Neural cell (in vitro differentiated cells): Measurements from ENCODE around the gene BTNL2.

ENCODE experiments used
- EP300 ChIP-seq: fragments of 450-650 bp; conservative IDR thresholded peaks from 2 replicates; pipeline ENCODE4 v1.6.1; 2014; ENCODE audit warnings: antibody characterized with exemption, mild to moderate bottlenecking, moderate library complexity; ENCODE audit not compliant: poor library complexity, severe bottlenecking
- EZH2 ChIP-seq: fragments of 200-600, 300-800 bp; shearing (Covaris generic), sonication (generic); IDR thresholded peaks from 2 replicates; pipeline ENCODE4 v1.6.1; 2014; ENCODE audit warnings: antibody characterized with exemption, low read length, borderline replicate concordance, mild to moderate bottlenecking; ENCODE audit not compliant: insufficient read depth, poor library complexity, severe bottlenecking
- MXI1 ChIP-seq: fragments of 450-650 bp; conservative IDR thresholded peaks from 2 replicates; pipeline ENCODE4 v1.6.1; 2014; ENCODE audit warnings: antibody characterized with exemption, mild to moderate bottlenecking; ENCODE audit not compliant: poor library complexity, severe bottlenecking
- POLR2AphosphoS5 ChIP-seq: IDR thresholded peaks from 2 replicates; pipeline ENCODE4 v1.6.1; 2012
- RAD21 ChIP-seq: fragments of 450-650 bp; conservative IDR thresholded peaks from 2 replicates; pipeline ENCODE4 v1.6.1; 2014; ENCODE audit warnings: antibody characterized with exemption, mild to moderate bottlenecking, moderate library complexity
- REST ChIP-seq: IDR thresholded peaks from 2 replicates; pipeline ENCODE4 v1.6.1; 2012; ENCODE audit warnings: borderline replicate concordance
- SMC3 ChIP-seq: fragments of 450-650 bp; conservative IDR thresholded peaks from 2 replicates; pipeline ENCODE4 v1.6.1; 2014; ENCODE audit warnings: antibody characterized with exemption, mild to moderate bottlenecking, moderate library complexity; ENCODE audit not compliant: poor library complexity
- TAF1 ChIP-seq: IDR thresholded peaks from 2 replicates; pipeline ENCODE4 v1.6.1; 2012; ENCODE audit warnings: low read depth
- TF ChIP-seq, protein P1 (sequence below): fragments of 450-650 bp; IDR thresholded peaks from 2 replicates; pipeline ENCODE4 v1.5.1; 2014; ENCODE audit warnings: antibody characterized with exemption, mild to moderate bottlenecking, moderate library complexity; ENCODE audit not compliant: poor library complexity, severe bottlenecking

- TF ChIP-seq, protein P1, sequence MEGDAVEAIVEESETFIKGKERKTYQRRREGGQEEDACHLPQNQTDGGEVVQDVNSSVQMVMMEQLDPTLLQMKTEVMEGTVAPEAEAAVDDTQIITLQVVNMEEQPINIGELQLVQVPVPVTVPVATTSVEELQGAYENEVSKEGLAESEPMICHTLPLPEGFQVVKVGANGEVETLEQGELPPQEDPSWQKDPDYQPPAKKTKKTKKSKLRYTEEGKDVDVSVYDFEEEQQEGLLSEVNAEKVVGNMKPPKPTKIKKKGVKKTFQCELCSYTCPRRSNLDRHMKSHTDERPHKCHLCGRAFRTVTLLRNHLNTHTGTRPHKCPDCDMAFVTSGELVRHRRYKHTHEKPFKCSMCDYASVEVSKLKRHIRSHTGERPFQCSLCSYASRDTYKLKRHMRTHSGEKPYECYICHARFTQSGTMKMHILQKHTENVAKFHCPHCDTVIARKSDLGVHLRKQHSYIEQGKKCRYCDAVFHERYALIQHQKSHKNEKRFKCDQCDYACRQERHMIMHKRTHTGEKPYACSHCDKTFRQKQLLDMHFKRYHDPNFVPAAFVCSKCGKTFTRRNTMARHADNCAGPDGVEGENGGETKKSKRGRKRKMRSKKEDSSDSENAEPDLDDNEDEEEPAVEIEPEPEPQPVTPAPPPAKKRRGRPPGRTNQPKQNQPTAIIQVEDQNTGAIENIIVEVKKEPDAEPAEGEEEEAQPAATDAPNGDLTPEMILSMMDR, result no peak
- TF ChIP-seq EP300 (no peak), POLR2AphosphoS5 (no peak), REST (no peak), MXI1 (no peak), TAF1 (no peak), SMC3 (no peak), EZH2 (no peak), RAD21 (no peak)
Measured at GRCh38 chr6:32396028-32396427, 11.0 kb downstream of the BTNL2 start.
